GM12875 (cell line): ENCODE data around the gene OR6B2.

Experiments
- H3K4me3 ChIP-seq: one replicate; pipeline ENCODE4 v1.5.1; 2011; ENCODE audit warnings: low read depth, low read length, control low read depth
- CTCF ChIP-seq: IDR thresholded peaks from 2 replicates; pipeline ENCODE4 v1.5.1; 2011; ENCODE audit warnings: low read depth, mild to moderate bottlenecking, control low read depth, inconsistent platforms, low read length, moderate library complexity, borderline replicate concordance; ENCODE audit not compliant: insufficient read depth

Gene OR6B2

GRCh38 chr2:240030379-240031094 is at the start of gene OR6B2:
TSS of gene OR6B2 (minus strand) at chr2:240030429. CDS start at chr2:240030429, 0 bp downstream.
- TF ChIP-seq CTCF = no peak
- no peak within 1 kb of the TSS for H3K4me3 ChIP-seq

GRCh38 chr2:240078631-240079030 is 48.4 kb upstream of the OR6B2 start:
- H3K4me3 ChIP-seq = no peak overlapping the region
- no peak for TF ChIP-seq CTCF

- no peak for TF ChIP-seq CTCF
Measured at GRCh38 chr2:240077442-240077841, 47.2 kb upstream of the OR6B2 start.

GRCh38 chr2:240074545-240074944 is 44.3 kb upstream of the OR6B2 start:
- H3K4me3 ChIP-seq = no peak overlapping the region
- no peak for TF ChIP-seq CTCF

More at GRCh38 chr2:240077442-240077841, 47.2 kb upstream of the OR6B2 start:
- H3K4me3 ChIP-seq = no peak overlapping the region

GRCh38 chr2:240070907-240071306 is 40.7 kb upstream of the OR6B2 start:
- TF ChIP-seq CTCF = no peak
- no peak overlapping the region for H3K4me3 ChIP-seq

- no peak overlapping the region for H3K4me3 ChIP-seq
- no peak for TF ChIP-seq CTCF
Measured at GRCh38 chr2:240069829-240070228, 39.6 kb upstream of the OR6B2 start.

DNA sequence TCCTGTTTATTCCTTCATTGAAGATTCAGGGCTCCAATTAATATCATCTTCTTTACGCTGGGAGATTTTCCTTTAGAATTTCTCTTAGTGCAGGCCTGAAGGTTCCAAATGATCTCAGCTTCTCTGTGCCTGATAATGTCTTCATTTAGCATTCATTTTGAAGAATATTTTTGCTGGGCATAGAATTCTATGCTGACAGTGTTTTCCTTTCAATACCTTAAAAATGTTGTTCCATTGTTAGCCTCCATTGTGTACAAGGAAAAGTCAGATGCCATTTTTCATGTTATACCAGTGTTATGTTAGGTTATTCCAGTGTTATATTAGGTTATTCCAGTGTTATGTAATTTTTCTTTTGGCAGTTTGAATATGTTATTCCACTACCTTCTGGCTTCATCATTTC is 38.0 kb upstream of the OR6B2 start:
- no peak for TF ChIP-seq CTCF

More for the DNA sequence above, 38.0 kb upstream of the OR6B2 start:
- H3K4me3 ChIP-seq = no peak overlapping the region
